HG03460 (cell line): ENCODE data around the gene LENG9.

Source experiments
- ATAC-seq: cut with Tn5 transposase; IDR thresholded peaks from one replicate; pipeline ENCODE4 v1.9.1; 2021; ENCODE audit not compliant: unreplicated experiment

Gene LENG9

GRCh38 chr19:54444737-54445136 is 18.8 kb downstream of the LENG9 start:
- ATAC-seq = no peak

- no peak for ATAC-seq
Observed at GRCh38 chr19:54440641-54441040, 22.9 kb downstream of the LENG9 start.

GRCh38 chr19:54439174-54439851 is 24.3 kb downstream of the LENG9 start:
- no peak for ATAC-seq

GRCh38 chr19:54436628-54437252 is 26.8 kb downstream of the LENG9 start:
- no peak for ATAC-seq

- no peak for ATAC-seq
Observed at GRCh38 chr19:54436031-54436523, 27.5 kb downstream of the LENG9 start.

- ATAC-seq = no peak
Observed at GRCh38 chr19:54435551-54436016, 28.0 kb downstream of the LENG9 start.

- no peak for ATAC-seq
Observed at GRCh38 chr19:54434873-54435214, 28.7 kb downstream of the LENG9 start.

GRCh38 chr19:54434112-54434872 is 29.3 kb downstream of the LENG9 start:
- ATAC-seq = no peak

GRCh38 chr19:54433697-54434096 is 29.9 kb downstream of the LENG9 start:
- ATAC-seq = no peak

- no peak for ATAC-seq
Observed at GRCh38 chr19:54432144-54432738, 31.3 kb downstream of the LENG9 start.

- no peak for ATAC-seq
Observed at GRCh38 chr19:54431255-54431838, 32.2 kb downstream of the LENG9 start.

- no peak for ATAC-seq
Observed at GRCh38 chr19:54430306-54431254, 33.0 kb downstream of the LENG9 start.

- no peak for ATAC-seq
Observed at GRCh38 chr19:54429545-54430227, 33.9 kb downstream of the LENG9 start.

GRCh38 chr19:54429176-54429495 is 34.4 kb downstream of the LENG9 start:
- ATAC-seq = no peak

GRCh38 chr19:54428323-54429175 is 35.0 kb downstream of the LENG9 start:
- no peak for ATAC-seq

- ATAC-seq = no peak
Observed at GRCh38 chr19:54427586-54427985, 36.0 kb downstream of the LENG9 start.

GRCh38 chr19:54426291-54426931 is 37.2 kb downstream of the LENG9 start:
- no peak for ATAC-seq

GRCh38 chr19:54425382-54425723 is 38.2 kb downstream of the LENG9 start:
- no peak for ATAC-seq
